Stimulated activated CD8-positive, alpha-beta memory T cell treated with anti-CD3 and anti-CD28 coated beads, Interleukin-7, amount 100 ng/mL, for 4 hours (primary cell): ENCODE measurements around the gene IL10RB.

ENCODE experiments used
- DNase-seq, 2 donors: peaks; one replicate each; pipeline ENCODE4 v3.0.0-alpha.2; 2020; ENCODE audit warnings: low read depth in 2 of 2

Gene IL10RB

GRCh38 chr21:33330726-33331125, 64.6 kb downstream of the IL10RB start:
- DNase-seq, result no peak

GRCh38 chr21:33332143-33332542, 66.0 kb downstream of the IL10RB start:
- no peak for DNase-seq

- DNase-seq, result no peak
These were observed 68.0 kb downstream of the IL10RB start for GRCh38 chr21:33334191-33334590.

GRCh38 chr21:33334824-33335223, 68.7 kb downstream of the IL10RB start:
- no peak for DNase-seq

- no peak for DNase-seq
These were observed 73.0 kb downstream of the IL10RB start for GRCh38 chr21:33339135-33339534.

- DNase-seq, result no peak
These were observed 73.8 kb downstream of the IL10RB start for GRCh38 chr21:33339918-33340317.

GRCh38 chr21:33345751-33346238, 79.6 kb downstream of the IL10RB start:
- DNase-seq, result no peak
